Thyroid gland (tissue), 4 donors: ENCODE results near the gene FAIM2.

ENCODE experiments used
- POLR2A ChIP-seq, 2 donors: fragments of 450-650 bp; IDR thresholded peaks; one replicate each; pipeline ENCODE4 v1.6.1; 2017; ENCODE audit warnings: antibody characterized with exemption in 2 of 2, mild to moderate bottlenecking in 2 of 2, moderate library complexity in 1 of 2
- TF ChIP-seq, protein P1 (sequence below), 6 experiments: fragments of 200-600 bp in 3 of 6; fragments of 450-650 bp in 3 of 6; sonication (generic) in 3 of 6; IDR thresholded peaks; one replicate each; pipeline ENCODE4 v1.5.1; 2016 to 2019; ENCODE audit warnings: antibody characterized with exemption in 6 of 6, mild to moderate bottlenecking in 2 of 6, inconsistent platforms in 1 of 6, moderate library complexity in 1 of 6

DNA sequence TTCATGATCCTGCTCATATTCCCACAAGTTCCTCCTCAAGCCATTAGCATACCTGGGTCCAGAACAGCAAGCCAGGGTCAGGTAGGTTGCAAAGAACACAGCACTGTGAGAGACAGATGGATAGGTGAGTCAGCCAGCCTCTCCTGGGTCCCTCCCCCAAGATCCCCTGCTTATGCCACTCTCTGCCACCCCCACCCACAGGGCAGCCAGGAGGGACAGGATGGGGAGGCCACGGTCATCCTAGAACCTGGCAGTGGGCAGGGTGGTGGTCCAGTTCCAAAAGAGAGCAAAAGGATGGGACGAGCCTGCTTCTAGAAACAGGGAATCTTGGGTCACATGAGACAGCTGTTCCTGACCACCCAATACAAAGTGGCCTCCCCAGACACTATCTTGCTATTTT is 12.7 kb downstream of the FAIM2 start:
- TF ChIP-seq, protein P1, sequence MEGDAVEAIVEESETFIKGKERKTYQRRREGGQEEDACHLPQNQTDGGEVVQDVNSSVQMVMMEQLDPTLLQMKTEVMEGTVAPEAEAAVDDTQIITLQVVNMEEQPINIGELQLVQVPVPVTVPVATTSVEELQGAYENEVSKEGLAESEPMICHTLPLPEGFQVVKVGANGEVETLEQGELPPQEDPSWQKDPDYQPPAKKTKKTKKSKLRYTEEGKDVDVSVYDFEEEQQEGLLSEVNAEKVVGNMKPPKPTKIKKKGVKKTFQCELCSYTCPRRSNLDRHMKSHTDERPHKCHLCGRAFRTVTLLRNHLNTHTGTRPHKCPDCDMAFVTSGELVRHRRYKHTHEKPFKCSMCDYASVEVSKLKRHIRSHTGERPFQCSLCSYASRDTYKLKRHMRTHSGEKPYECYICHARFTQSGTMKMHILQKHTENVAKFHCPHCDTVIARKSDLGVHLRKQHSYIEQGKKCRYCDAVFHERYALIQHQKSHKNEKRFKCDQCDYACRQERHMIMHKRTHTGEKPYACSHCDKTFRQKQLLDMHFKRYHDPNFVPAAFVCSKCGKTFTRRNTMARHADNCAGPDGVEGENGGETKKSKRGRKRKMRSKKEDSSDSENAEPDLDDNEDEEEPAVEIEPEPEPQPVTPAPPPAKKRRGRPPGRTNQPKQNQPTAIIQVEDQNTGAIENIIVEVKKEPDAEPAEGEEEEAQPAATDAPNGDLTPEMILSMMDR (IDR thresholded peaks at IDR 0.05): no peak
- no peak for TF ChIP-seq POLR2A (IDR thresholded peaks at IDR 0.05)
